Measurements from ENCODE around the gene CD2. TPM values are rescaled to one million over a fixed set of nuclear protein-coding genes. Genes with fewer than 3 reads are reported as not detected.

The CD2 gene
- total and polyA plus RNA-seq, 8 donors, result 0.20 to 12.4 (median 0.60) TPM

DNA sequence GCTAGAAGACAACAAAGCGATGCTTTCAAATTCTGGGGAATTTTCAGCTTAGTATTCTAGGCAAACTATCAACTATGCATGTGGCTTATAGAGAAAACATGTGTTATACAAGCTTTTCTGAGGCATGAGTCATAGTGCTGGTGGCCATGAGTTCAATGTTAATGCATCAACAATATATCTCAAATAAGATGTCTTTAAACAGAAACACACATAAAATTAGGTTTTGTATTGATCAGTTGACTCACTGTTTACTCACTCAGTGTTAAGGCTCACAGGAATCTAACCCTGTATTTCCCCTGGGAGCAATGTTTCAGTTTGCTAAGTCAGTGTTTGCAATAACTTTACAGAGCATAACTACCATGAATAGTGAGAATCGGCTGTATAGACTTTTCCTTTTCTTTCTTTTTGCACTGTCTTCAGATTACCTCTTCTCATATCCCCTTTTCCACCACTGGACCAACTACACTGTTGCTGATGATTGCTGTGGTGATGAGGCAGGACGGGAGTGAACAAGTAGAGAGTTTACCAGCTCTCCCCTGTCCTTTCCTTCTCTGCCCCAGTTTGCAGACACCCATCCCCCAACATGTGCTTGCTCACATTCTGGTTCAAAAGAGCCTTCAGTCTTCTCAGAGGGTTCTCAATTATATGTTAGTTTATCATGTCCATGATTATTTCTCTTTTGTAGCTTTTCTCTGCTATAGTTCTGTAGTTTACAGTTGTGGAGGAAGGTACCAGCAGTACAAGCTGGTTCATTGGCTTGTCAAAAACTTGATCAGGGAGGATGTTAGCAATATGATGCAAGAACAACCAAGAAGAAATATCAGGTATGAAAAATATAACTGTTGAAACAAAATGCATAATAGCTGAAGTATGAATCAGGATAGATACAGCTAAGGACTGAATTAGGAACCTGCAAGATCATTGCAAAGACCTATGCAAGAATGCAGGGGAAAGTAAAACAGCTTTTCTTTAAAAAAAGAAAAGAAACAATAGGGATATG, 23.9 kb downstream of the CD2 start:
- Histone ChIP-seq H3K36me3 (no peaks in the 10 kb centered on the region), H3K4me1 (no peaks in the 10 kb centered on the region), H3K9me3 (no peaks in the 10 kb centered on the region), H3K27me3 (no peaks in the 10 kb centered on the region), H3K27ac (no peak overlapping the region), H3K4me3 (no peak overlapping the region)
- intact Hi-C loops (cut with DNase I), result no loop called here
- TF ChIP-seq, protein P1, sequence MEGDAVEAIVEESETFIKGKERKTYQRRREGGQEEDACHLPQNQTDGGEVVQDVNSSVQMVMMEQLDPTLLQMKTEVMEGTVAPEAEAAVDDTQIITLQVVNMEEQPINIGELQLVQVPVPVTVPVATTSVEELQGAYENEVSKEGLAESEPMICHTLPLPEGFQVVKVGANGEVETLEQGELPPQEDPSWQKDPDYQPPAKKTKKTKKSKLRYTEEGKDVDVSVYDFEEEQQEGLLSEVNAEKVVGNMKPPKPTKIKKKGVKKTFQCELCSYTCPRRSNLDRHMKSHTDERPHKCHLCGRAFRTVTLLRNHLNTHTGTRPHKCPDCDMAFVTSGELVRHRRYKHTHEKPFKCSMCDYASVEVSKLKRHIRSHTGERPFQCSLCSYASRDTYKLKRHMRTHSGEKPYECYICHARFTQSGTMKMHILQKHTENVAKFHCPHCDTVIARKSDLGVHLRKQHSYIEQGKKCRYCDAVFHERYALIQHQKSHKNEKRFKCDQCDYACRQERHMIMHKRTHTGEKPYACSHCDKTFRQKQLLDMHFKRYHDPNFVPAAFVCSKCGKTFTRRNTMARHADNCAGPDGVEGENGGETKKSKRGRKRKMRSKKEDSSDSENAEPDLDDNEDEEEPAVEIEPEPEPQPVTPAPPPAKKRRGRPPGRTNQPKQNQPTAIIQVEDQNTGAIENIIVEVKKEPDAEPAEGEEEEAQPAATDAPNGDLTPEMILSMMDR (IDR thresholded peaks at IDR 0.05), result no peak
- ATAC-seq (no peak), DNase-seq (no peak)

GRCh38 chr1:116781034-116781433, 26.8 kb downstream of the CD2 start:
- no peaks in the 10 kb centered on the region for H3K4me1 ChIP-seq
- no peak overlapping the region for H3K27ac ChIP-seq
- no peaks in the 10 kb centered on the region for H3K9me3 ChIP-seq
- TF ChIP-seq, protein P1 (IDR thresholded peaks at IDR 0.05), result no peak
- intact Hi-C loops (cut with DNase I), result no loop called here
- H3K36me3 ChIP-seq, result no peaks in the 10 kb centered on the region
- ATAC-seq (no peak), DNase-seq (no peak)
- H3K27me3 ChIP-seq, result no peaks in the 10 kb centered on the region
- H3K4me3 ChIP-seq, result no peak overlapping the region

DNA sequence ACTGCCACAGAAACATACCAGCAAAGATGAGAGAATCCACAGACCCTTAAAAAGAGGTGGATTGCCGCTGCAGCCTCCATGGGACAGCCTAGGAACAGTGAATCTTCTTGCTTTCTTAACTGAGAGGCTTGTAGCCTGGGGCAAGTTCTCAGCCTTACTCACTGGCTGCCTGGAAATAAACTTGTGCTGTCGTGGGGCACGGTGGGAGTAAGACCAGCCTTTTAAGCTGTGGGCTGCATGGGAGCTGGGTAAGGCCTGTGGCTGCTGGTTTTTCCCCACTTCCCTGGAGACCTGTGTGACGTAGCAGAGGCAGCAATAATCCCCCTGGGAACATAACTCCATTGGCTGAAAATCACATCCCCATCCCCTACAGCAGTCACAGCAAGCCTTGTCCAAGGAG, 30.8 kb downstream of the CD2 start:
- H3K4me1 ChIP-seq, result no peaks in the 10 kb centered on the region
- TF ChIP-seq, protein P1 (IDR thresholded peaks at IDR 0.05), result no peak
- DNase-seq, result no peak
- intact Hi-C loops (cut with DNase I), result no loop called here
- ATAC-seq, result no peak
- no peak overlapping the region for H3K4me3 ChIP-seq
- no peak overlapping the region for H3K27ac ChIP-seq
- no peaks in the 10 kb centered on the region for H3K36me3 ChIP-seq
- H3K9me3 ChIP-seq, result no peaks in the 10 kb centered on the region
- H3K27me3 ChIP-seq, result no peaks in the 10 kb centered on the region

GRCh38 chr1:116786049-116786448, 31.8 kb downstream of the CD2 start:
- ATAC-seq (no peak), DNase-seq (no peak)
- intact Hi-C loops (cut with DNase I), result no loop called here
- TF ChIP-seq, protein P1 (IDR thresholded peaks at IDR 0.05), result no peak
- no peaks in the 10 kb centered on the region for H3K9me3 ChIP-seq
- no peaks in the 10 kb centered on the region for H3K27me3 ChIP-seq
- no peak overlapping the region for H3K4me3 ChIP-seq
- H3K27ac ChIP-seq, result no peak overlapping the region
- H3K4me1 ChIP-seq, result no peaks in the 10 kb centered on the region
- no peaks in the 10 kb centered on the region for H3K36me3 ChIP-seq

DNA sequence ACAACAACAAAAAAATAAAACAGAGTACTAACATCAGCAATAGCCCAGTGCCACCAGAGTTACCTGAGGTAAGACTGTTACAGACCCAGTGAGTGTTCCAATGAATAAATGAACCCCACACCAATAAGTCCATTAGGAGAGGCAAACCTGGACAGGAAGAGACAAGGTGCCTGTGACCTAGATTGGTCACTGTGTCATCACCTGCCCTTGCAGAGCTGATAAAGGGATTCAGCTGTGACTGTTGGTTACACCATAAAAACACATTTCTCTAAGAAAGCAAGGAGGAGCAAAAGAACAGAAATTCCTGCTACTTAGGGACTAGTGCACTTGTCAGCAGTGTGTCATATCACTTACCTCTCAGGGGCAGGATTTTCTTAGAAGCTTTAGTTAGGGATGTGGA, 37.5 kb downstream of the CD2 start:
- H3K27me3 ChIP-seq, result no peaks in the 10 kb centered on the region
- TF ChIP-seq, protein P1 (IDR thresholded peaks at IDR 0.05), result no peak
- ATAC-seq, result no peak

More for the DNA sequence above, 37.5 kb downstream of the CD2 start:
- Histone ChIP-seq H3K4me3 (no peak overlapping the region), H3K9me3 (no peaks in the 10 kb centered on the region), H3K27ac (no peak overlapping the region), H3K36me3 (no peaks in the 10 kb centered on the region), H3K4me1 (no peaks in the 10 kb centered on the region)
- intact Hi-C loops (cut with DNase I), result no loop called here
- no peak for DNase-seq

Measured in left lung (tissue), 10 donors.